Parathyroid adenoma (tissue), 2 donors: ENCODE results near the gene ATG101.

ENCODE experiments used
- H2AFZ ChIP-seq: fragments of 300-600 bp; sonication (generic); one replicate; pipeline ENCODE4 v1.7.0; 2017; ENCODE audit warnings: antibody characterized with exemption, mild to moderate bottlenecking
- H3K27ac ChIP-seq: fragments of 300-600 bp; sonication (generic); one replicate; pipeline ENCODE4 v1.7.0; 2017
- H3K27me3 ChIP-seq: fragments of 300-600 bp; sonication (generic); one replicate; pipeline ENCODE4 v1.7.0; 2017; ENCODE audit warnings: low read length; ENCODE audit not compliant: control insufficient read depth, insufficient read depth
- H3K36me3 ChIP-seq: fragments of 300-600 bp; sonication (generic); one replicate; pipeline ENCODE4 v1.7.0; 2017; ENCODE audit warnings: low read length; ENCODE audit not compliant: control insufficient read depth, insufficient read depth
- H3K4me1 ChIP-seq: fragments of 300-600 bp; sonication (generic); one replicate; pipeline ENCODE4 v1.7.0; 2017; ENCODE audit warnings: control low read depth
- H3K4me2 ChIP-seq: fragments of 300-600 bp; sonication (generic); one replicate; pipeline ENCODE4 v1.7.0; 2017; ENCODE audit warnings: low read length
- H3K4me3 ChIP-seq: fragments of 300-600 bp; sonication (generic); one replicate; pipeline ENCODE4 v1.7.0; 2017; ENCODE audit warnings: low read depth, low read length
- H3K79me2 ChIP-seq: fragments of 300-600 bp; sonication (generic); one replicate; pipeline ENCODE4 v1.7.0; 2017; ENCODE audit warnings: control low read depth
- H3K9ac ChIP-seq: fragments of 300-600 bp; sonication (generic); one replicate; pipeline ENCODE4 v1.7.0; 2017; ENCODE audit warnings: mild to moderate bottlenecking
- H3K9me3 ChIP-seq: fragments of 300-600 bp; sonication (generic); one replicate; pipeline ENCODE4 v1.7.0; 2017; ENCODE audit warnings: low read length; ENCODE audit not compliant: control insufficient read depth
- TF ChIP-seq, protein P1 (sequence below): fragments of 300-600 bp; sonication (generic); IDR thresholded peaks from one replicate; pipeline ENCODE4 v1.7.0; 2017; ENCODE audit warnings: antibody characterized with exemption, mild to moderate bottlenecking
- donor health status: primary hyperparathyroidism.

The ATG101 gene

GRCh38 chr12:52050758-52051541 is 18.8 kb upstream of the ATG101 start, which contains the start of gene NR4A1:
NR4A1 (plus strand) TSS chr12:52051442; CDS start chr12:52054329, 2,887 bp downstream.
- H3K4me3 ChIP-seq, result peak within 1 kb of the TSS; percentile 60
- TF ChIP-seq, protein P1, sequence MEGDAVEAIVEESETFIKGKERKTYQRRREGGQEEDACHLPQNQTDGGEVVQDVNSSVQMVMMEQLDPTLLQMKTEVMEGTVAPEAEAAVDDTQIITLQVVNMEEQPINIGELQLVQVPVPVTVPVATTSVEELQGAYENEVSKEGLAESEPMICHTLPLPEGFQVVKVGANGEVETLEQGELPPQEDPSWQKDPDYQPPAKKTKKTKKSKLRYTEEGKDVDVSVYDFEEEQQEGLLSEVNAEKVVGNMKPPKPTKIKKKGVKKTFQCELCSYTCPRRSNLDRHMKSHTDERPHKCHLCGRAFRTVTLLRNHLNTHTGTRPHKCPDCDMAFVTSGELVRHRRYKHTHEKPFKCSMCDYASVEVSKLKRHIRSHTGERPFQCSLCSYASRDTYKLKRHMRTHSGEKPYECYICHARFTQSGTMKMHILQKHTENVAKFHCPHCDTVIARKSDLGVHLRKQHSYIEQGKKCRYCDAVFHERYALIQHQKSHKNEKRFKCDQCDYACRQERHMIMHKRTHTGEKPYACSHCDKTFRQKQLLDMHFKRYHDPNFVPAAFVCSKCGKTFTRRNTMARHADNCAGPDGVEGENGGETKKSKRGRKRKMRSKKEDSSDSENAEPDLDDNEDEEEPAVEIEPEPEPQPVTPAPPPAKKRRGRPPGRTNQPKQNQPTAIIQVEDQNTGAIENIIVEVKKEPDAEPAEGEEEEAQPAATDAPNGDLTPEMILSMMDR, result peak; percentile 49
- H3K27ac ChIP-seq, result peak within 1 kb of the TSS; percentile 94
- H3K9ac ChIP-seq, result peak within 1 kb of the TSS; percentile 73
- H3K9me3 ChIP-seq, result no peaks in the 10 kb centered on the region
- peak within 1 kb of the TSS; percentile 80 for H2AFZ ChIP-seq
- peak within 1 kb of the TSS; percentile 81 for H3K4me2 ChIP-seq
- peaks cover 11% of the 10 kb centered on the region for H3K4me1 ChIP-seq
- peaks cover 4% of the 10 kb centered on the region for H3K79me2 ChIP-seq
- H3K36me3 ChIP-seq, result no peaks in the 10 kb centered on the region
- no peaks in the 10 kb centered on the region for H3K27me3 ChIP-seq

DNA sequence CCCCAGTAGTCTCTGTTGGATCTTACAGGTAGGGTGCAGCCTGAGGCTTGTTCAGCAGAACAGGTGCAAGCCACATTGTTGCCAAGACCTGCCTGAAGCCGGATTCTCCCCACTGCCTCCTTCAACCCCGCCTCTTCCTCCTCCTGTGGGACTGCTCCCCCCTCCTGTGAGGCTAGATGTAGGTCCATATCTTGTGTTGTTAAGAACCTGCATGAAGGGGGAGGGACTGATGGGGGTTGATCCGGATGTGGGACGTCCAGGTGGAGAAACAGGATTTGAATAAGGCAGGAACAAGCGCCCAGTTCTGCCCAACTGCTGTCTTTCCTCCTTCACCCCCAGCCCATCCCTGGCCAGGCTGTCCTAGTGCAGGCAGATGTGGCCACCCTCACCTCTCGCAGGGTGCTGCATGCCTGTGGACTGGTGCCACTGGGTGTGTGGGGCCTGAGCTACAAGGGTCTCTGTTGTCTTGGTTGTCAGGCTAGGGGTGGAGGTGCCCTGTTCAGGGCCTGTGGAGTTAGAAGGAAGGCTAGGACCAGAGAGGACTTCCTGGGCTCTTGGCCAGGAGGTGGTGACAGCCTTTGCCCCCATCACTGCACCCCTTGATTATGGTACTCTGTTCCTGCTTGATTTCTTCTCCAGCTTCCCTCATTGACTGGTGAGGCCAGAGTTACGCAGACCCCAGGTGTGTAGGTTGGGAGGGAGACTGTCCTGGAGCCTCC is 17.2 kb upstream of the ATG101 start:
- H3K4me1 ChIP-seq, result peaks cover 11% of the 10 kb centered on the region
- TF ChIP-seq, protein P1, result no peak
- H3K9me3 ChIP-seq, result no peaks in the 10 kb centered on the region
- H3K9ac ChIP-seq, result no peak overlapping the region
- peak overlapping the region; percentile 60 for H3K4me3 ChIP-seq
- H3K27me3 ChIP-seq, result no peaks in the 10 kb centered on the region
- H3K27ac ChIP-seq, result peak overlapping the region; percentile 94
- peak overlapping the region; percentile 80 for H2AFZ ChIP-seq
- H3K79me2 ChIP-seq, result peaks cover under 1% of the 10 kb centered on the region
- H3K4me2 ChIP-seq, result peak overlapping the region; percentile 81
- no peaks in the 10 kb centered on the region for H3K36me3 ChIP-seq

DNA sequence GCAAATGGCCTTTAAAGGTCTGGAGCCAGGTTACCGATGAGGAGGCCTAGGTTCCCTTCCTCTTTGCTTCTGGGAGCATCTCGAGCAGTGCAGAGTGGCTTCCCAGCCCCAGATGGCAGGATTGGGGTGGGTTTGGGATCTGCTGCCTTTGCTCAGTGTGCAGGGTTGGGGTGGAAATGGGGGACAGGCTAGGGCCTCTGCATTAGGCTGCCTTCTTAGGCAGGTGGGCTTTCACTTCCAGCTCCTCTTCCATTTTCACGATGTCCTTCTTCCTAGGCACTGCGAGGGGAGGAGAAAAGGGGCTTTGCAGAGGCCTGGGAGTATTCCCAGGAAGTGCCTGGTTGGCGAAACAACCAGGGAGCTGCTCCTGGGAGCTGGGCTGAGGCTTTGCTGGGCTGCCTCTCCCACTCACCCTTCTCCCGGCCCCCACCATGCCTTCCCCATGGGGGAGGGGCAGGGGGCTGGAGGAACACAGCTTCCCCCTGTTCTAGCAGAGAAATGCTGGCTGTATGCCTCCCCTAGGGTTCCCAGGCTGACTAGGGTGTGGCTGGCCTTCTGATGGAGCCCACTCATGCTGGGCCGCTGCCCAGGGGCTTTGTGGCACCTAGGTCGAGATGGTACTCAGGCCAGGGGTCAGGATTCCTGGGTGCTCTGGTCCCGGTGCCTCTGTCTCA is 16.1 kb upstream of the ATG101 start:
- Histone ChIP-seq H3K27me3 (no peaks in the 10 kb centered on the region), H3K27ac (no peak overlapping the region), H3K4me3 (peak overlapping the region; percentile 7), H3K4me2 (no peak overlapping the region), H3K79me2 (no peaks in the 10 kb centered on the region), H3K36me3 (no peaks in the 10 kb centered on the region), H3K4me1 (peaks cover 11% of the 10 kb centered on the region), H3K9me3 (no peaks in the 10 kb centered on the region), H3K9ac (no peak overlapping the region), H2AFZ (no peak overlapping the region)
- TF ChIP-seq, protein P1, result no peak

GRCh38 chr12:52054231-52054832 is 15.4 kb upstream of the ATG101 start:
- Histone ChIP-seq H3K4me1 (peaks cover 11% of the 10 kb centered on the region), H3K27ac (no peak overlapping the region), H3K4me2 (no peak overlapping the region), H3K79me2 (no peaks in the 10 kb centered on the region), H3K9me3 (no peaks in the 10 kb centered on the region), H3K9ac (no peak overlapping the region), H2AFZ (no peak overlapping the region), H3K4me3 (no peak overlapping the region), H3K36me3 (no peaks in the 10 kb centered on the region), H3K27me3 (no peaks in the 10 kb centered on the region)
- TF ChIP-seq, protein P1, result no peak
